IgD-negative memory B cell (primary cell): ENCODE results near the gene SKA3. TPM values are rescaled to one million over a fixed set of nuclear protein-coding genes. Genes with fewer than 3 reads are reported as not detected.
A peak's percentile ranks its signal among the peaks of the same experiment; 100 is the strongest.

ENCODE experiments used
- H3K27ac Mint-ChIP-seq, 3 donors: one replicate each; pipeline ENCODE4 v1.8.0; 2020 to 2022; ENCODE audit warnings: mild to moderate bottlenecking in 3 of 3, mixed read lengths in 3 of 3, moderate library complexity in 1 of 3
- H3K27me3 Mint-ChIP-seq: one replicate; pipeline ENCODE4 v1.8.0; 2021; ENCODE audit warnings: mixed read lengths
- H3K36me3 Mint-ChIP-seq: one replicate; pipeline ENCODE4 v1.8.0; 2020; ENCODE audit warnings: mild to moderate bottlenecking, mixed read lengths
- H3K4me1 Mint-ChIP-seq, 3 donors: one replicate each; pipeline ENCODE4 v1.8.0; 2020 to 2022; ENCODE audit warnings: mixed read lengths in 3 of 3, mild to moderate bottlenecking in 1 of 3
- H3K4me3 Mint-ChIP-seq, 4 donors: one replicate each; pipeline ENCODE4 v1.8.0; 2020 to 2022; ENCODE audit warnings: mild to moderate bottlenecking in 4 of 4, mixed read lengths in 4 of 4, moderate library complexity in 3 of 4
- H3K9me3 Mint-ChIP-seq, 3 donors: one replicate each; pipeline ENCODE4 v1.8.0; 2020 to 2021; ENCODE audit warnings: mixed read lengths in 3 of 3, mild to moderate bottlenecking in 1 of 3
- polyA plus RNA-seq: library from polyadenylated mRNA; unstranded; fragments of 300-500 nt; fragmentation: Illumina TruSeq; gene quantifications from one replicate; pipeline ENCODE4 v1.2.3, GENCODE V29; 2021

SKA3 gene
- polyA plus RNA-seq, 1 donor from 2014 or later, result 0.43 TPM

DNA sequence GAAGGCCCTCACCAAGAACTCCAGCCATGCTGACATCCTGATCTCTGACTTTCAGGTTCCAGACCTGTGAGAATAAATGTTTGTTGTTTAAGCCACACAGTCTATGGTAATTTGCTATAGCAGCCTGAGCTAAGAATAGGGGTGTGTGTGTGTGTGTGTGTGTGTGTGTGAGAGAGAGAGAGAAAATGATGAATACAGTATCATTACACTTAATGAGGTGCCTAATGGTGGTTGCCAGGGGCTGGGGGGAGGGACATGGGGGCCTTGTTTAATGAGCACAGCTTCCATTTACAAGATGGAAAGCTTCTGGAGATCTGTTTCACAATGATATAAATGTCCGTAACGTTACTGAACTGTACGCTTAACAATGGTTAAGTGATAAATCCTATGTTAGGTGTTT, 61.1 kb downstream of the SKA3 start:
- Mint-ChIP-seq H3K27ac (no peak overlapping the region), H3K9me3 (peaks cover 0 to 5% (median 4%) of the 10 kb centered on the region in 3 donors), H3K4me3 (no peak overlapping the region), H3K27me3 (peaks cover 3% of the 10 kb centered on the region), H3K4me1 (peaks cover 0 to 2% (median 2%) of the 10 kb centered on the region in 3 donors), H3K36me3 (no peaks in the 10 kb centered on the region)

- Mint-ChIP-seq H3K9me3 (no peaks in the 10 kb centered on the region), H3K27me3 (peaks cover 3% of the 10 kb centered on the region), H3K4me3 (no peak overlapping the region), H3K27ac (no peak overlapping the region), H3K4me1 (peaks cover 0 to 2% (median 2%) of the 10 kb centered on the region in 3 donors), H3K36me3 (no peaks in the 10 kb centered on the region)
Observed at GRCh38 chr13:21111546-21111945, 64.8 kb downstream of the SKA3 start.

DNA sequence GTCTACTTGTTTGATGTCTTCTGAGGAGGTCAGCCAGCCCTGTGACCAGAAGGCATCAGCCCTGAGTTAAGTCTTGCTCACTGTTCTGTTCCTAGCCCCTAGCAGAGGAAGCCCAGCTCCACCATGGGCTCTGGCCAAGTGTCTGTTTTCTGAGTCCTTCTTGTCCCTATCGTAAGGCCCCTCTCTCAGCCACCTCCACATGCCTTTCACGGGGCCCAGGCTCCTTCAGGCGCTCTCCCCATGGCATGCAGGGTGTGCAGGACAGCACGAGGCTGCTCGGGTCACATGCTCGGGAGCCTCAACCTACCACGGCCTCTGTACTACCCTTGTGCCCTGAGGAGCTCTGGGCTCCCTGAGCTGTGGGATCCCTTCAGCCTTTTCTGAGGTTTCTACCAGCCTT, 67.2 kb downstream of the SKA3 start:
- Mint-ChIP-seq H3K4me3 (no peak overlapping the region), H3K36me3 (no peaks in the 10 kb centered on the region), H3K9me3 (no peaks in the 10 kb centered on the region), H3K4me1 (peaks cover 0 to 2% (median 2%) of the 10 kb centered on the region in 3 donors), H3K27me3 (peaks cover 3% of the 10 kb centered on the region), H3K27ac (peak overlapping the region in 1 of 3 donors; percentile 20)

DNA sequence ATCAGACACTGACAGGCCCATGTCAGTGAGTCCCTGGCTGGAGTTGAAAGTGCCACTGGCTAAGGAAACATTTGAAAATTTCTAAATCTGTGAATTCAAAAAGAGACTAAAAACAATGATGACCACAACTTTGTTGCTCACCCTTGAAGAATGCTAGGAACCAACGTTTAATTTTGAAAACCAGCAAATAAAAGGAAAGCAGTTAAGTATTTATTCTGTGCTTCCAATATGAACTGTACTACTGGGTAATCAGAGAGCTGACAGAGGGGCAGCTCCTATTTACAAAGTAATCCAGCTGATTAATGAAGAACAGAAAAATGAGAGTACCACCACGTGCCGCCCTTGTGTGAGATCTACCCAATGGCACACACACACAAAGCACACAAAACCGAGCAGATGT, 70.3 kb downstream of the SKA3 start:
- Mint-ChIP-seq H3K4me1 (peaks cover 0 to 2% (median 2%) of the 10 kb centered on the region in 3 donors), H3K27me3 (peaks cover 2% of the 10 kb centered on the region), H3K36me3 (no peaks in the 10 kb centered on the region), H3K27ac (no peak overlapping the region), H3K4me3 (no peak overlapping the region), H3K9me3 (peaks cover 0 to 3% (median 0%) of the 10 kb centered on the region in 3 donors)

- peaks cover 0 to 3% (median 0%) of the 10 kb centered on the region in 3 donors for H3K9me3 Mint-ChIP-seq
- no peak overlapping the region for H3K4me3 Mint-ChIP-seq
- peaks cover 2% of the 10 kb centered on the region for H3K27me3 Mint-ChIP-seq
- H3K4me1 Mint-ChIP-seq, result no peaks in the 10 kb centered on the region
- H3K27ac Mint-ChIP-seq, result no peak overlapping the region
- no peaks in the 10 kb centered on the region for H3K36me3 Mint-ChIP-seq
Observed at GRCh38 chr13:21104199-21105019, 71.9 kb downstream of the SKA3 start.

Other genes with a start within 250 kb of the SKA3 start
- 0.29 TPM for gene LATS2, start 115.0 kb downstream of the SKA3 start, polyA plus RNA-seq
- gene SAP18, start 36.4 kb downstream of the SKA3 start, polyA plus RNA-seq, result 334 TPM
- gene MRPL57, start 106 bp upstream of the SKA3 start, polyA plus RNA-seq, result 41.1 TPM